Trophoblast cell (in vitro differentiated cells and primary cell): ENCODE data around the gene LAMB4.

ENCODE experiments used
- DNase-seq, 2 donors: peaks; one replicate each; pipeline ENCODE4 v3.0.0-alpha.2; 2016
- H2AFZ ChIP-seq: 2 replicates; pipeline ENCODE4 v1.6.1; 2013; ENCODE audit warnings: low read length, moderate library complexity, mild to moderate bottlenecking; ENCODE audit not compliant: insufficient read depth, poor library complexity
- H2AK5ac ChIP-seq: 2 replicates; pipeline ENCODE4 v1.6.1; 2013; ENCODE audit warnings: mild to moderate bottlenecking, low read length
- H2BK120ac ChIP-seq: 2 replicates; pipeline ENCODE4 v1.6.1; 2013; ENCODE audit warnings: low read length, mild to moderate bottlenecking, moderate library complexity; ENCODE audit not compliant: insufficient read depth, poor library complexity
- H2BK12ac ChIP-seq: 2 replicates; pipeline ENCODE4 v1.6.1; 2013; ENCODE audit warnings: mild to moderate bottlenecking, low read length, moderate library complexity
- H2BK5ac ChIP-seq: 2 replicates; pipeline ENCODE4 v1.6.1; 2013; ENCODE audit warnings: low read length, low read depth, moderate library complexity, mild to moderate bottlenecking; ENCODE audit not compliant: poor library complexity
- H3K14ac ChIP-seq: 2 replicates; pipeline ENCODE4 v1.6.1; 2013; ENCODE audit warnings: mild to moderate bottlenecking, low read length
- H3K18ac ChIP-seq: 2 replicates; pipeline ENCODE4 v1.6.1; 2013; ENCODE audit warnings: mild to moderate bottlenecking, low read length
- H3K23ac ChIP-seq: 2 replicates; pipeline ENCODE4 v1.6.1; 2013; ENCODE audit warnings: low read length
- H3K27ac ChIP-seq: 2 replicates; pipeline ENCODE4 v1.5.1; 2013; ENCODE audit warnings: low read depth, mild to moderate bottlenecking, inconsistent platforms, low read length, moderate library complexity
- H3K27me3 ChIP-seq: 2 replicates; pipeline ENCODE4 v1.6.1; 2013; ENCODE audit warnings: inconsistent platforms, mild to moderate bottlenecking, low read length, moderate library complexity; ENCODE audit not compliant: insufficient read depth
- H3K36me3 ChIP-seq, 2 experiments: 1 replicate in 1 of 2; 2 replicates in 1 of 2; pipeline ENCODE4 v1.6.1; 2013; ENCODE audit warnings: low read length in 2 of 2, mild to moderate bottlenecking in 2 of 2, moderate library complexity in 1 of 2; ENCODE audit not compliant: insufficient read depth in 2 of 2, control insufficient read depth in 1 of 2
- H3K4ac ChIP-seq: 2 replicates; pipeline ENCODE4 v1.6.1; 2013; ENCODE audit warnings: low read depth, mild to moderate bottlenecking, low read length, moderate library complexity
- H3K4me1 ChIP-seq, 2 experiments: 1 replicate in 1 of 2; 2 replicates in 1 of 2; pipeline ENCODE4 v1.6.1; 2013; ENCODE audit warnings: low read length in 2 of 2, mild to moderate bottlenecking in 2 of 2, moderate library complexity in 1 of 2; ENCODE audit not compliant: insufficient read depth in 2 of 2, control insufficient read depth in 1 of 2
- H3K4me2 ChIP-seq: 2 replicates; pipeline ENCODE4 v1.6.1; 2013; ENCODE audit warnings: inconsistent platforms, mild to moderate bottlenecking, low read length, moderate library complexity
- H3K4me3 ChIP-seq: 2 replicates; pipeline ENCODE4 v1.5.1; 2013; ENCODE audit warnings: mild to moderate bottlenecking, low read depth, low read length, inconsistent platforms
- H3K79me1 ChIP-seq: one replicate; pipeline ENCODE4 v1.6.1; 2013; ENCODE audit warnings: low read length
- H3K79me2 ChIP-seq: 2 replicates; pipeline ENCODE4 v1.6.1; 2013; ENCODE audit warnings: low read length, mild to moderate bottlenecking; ENCODE audit not compliant: control insufficient read depth, insufficient read depth, poor library complexity
- H3K9ac ChIP-seq: 2 replicates; pipeline ENCODE4 v1.6.1; 2013; ENCODE audit warnings: mild to moderate bottlenecking, low read length
- H3K9me3 ChIP-seq: 2 replicates; pipeline ENCODE4 v1.6.1; 2013; ENCODE audit warnings: low read depth, mild to moderate bottlenecking, control low read depth, inconsistent platforms, low read length; ENCODE audit not compliant: insufficient read depth
- H4K12ac ChIP-seq: 2 replicates; pipeline ENCODE4 v1.6.1; 2013; ENCODE audit warnings: low read depth, mild to moderate bottlenecking, low read length, moderate library complexity
- H4K8ac ChIP-seq: 2 replicates; pipeline ENCODE4 v1.6.1; 2013; ENCODE audit warnings: low read depth, mild to moderate bottlenecking, low read length, moderate library complexity
- H4K91ac ChIP-seq: one replicate; pipeline ENCODE4 v1.6.1; 2013; ENCODE audit warnings: low read depth, mild to moderate bottlenecking, low read length, moderate library complexity
- WGBS: extraction: QIAGEN DNeasy Blood & Tissue Kit; methylation state at CpG from one replicate; pipeline ENCODE4 v1.1.7; 2013; ENCODE audit warnings: missing lambda C conversion rate; ENCODE audit not compliant: insufficient read length, insufficient coverage; ENCODE audit errors: extremely low coverage; 5-methylcytosine and 5-hydroxymethylcytosine counted together

The LAMB4 gene

GRCh38 chr7:108053250-108053649, 76.9 kb downstream of the LAMB4 start:
- H2BK12ac ChIP-seq, result no peak overlapping the region
- no peak overlapping the region for H3K23ac ChIP-seq
- no peak overlapping the region for H4K8ac ChIP-seq
- H2BK5ac ChIP-seq, result no peak overlapping the region
- no peak overlapping the region for H3K27ac ChIP-seq
- no peak overlapping the region for H2BK120ac ChIP-seq
- H4K91ac ChIP-seq, result no peak overlapping the region
- H3K27me3 ChIP-seq, result no peaks in the 10 kb centered on the region
- H3K9ac ChIP-seq, result no peak overlapping the region
- no peak overlapping the region for H3K4ac ChIP-seq
- H2AK5ac ChIP-seq, result peak overlapping the region; percentile 29
- H3K36me3 ChIP-seq, result no peaks in the 10 kb centered on the region
- H3K4me2 ChIP-seq, result no peak overlapping the region
- H4K12ac ChIP-seq, result no peak overlapping the region
- H3K14ac ChIP-seq, result no peak overlapping the region
- no peak overlapping the region for H3K4me3 ChIP-seq
- peaks cover 2 to 3% of the 10 kb centered on the region in 2 experiments for H3K4me1 ChIP-seq
- no peak overlapping the region for H2AFZ ChIP-seq
- no peak for DNase-seq
- no peaks in the 10 kb centered on the region for H3K9me3 ChIP-seq
- no CpG with 5 or more reads among the region's 4 CpGs for WGBS
- no peak overlapping the region for H3K18ac ChIP-seq
- H3K79me2 ChIP-seq, result no peaks in the 10 kb centered on the region
- H3K79me1 ChIP-seq, result no peaks in the 10 kb centered on the region

- H3K14ac ChIP-seq, result no peak overlapping the region
- no peak overlapping the region for H2BK12ac ChIP-seq
- no peak overlapping the region for H4K91ac ChIP-seq
- H4K12ac ChIP-seq, result no peak overlapping the region
- no peak overlapping the region for H2BK5ac ChIP-seq
- no peak overlapping the region for H3K4me2 ChIP-seq
- no peaks in the 10 kb centered on the region for H3K79me1 ChIP-seq
- peaks cover 2 to 3% of the 10 kb centered on the region in 2 experiments for H3K4me1 ChIP-seq
- no peak overlapping the region for H3K18ac ChIP-seq
- no CpG with 5 or more reads among the region's 1 CpG for WGBS
- H3K27me3 ChIP-seq, result no peaks in the 10 kb centered on the region
- H3K79me2 ChIP-seq, result no peaks in the 10 kb centered on the region
- H3K4ac ChIP-seq, result no peak overlapping the region
- H3K9me3 ChIP-seq, result no peaks in the 10 kb centered on the region
- no peak overlapping the region for H2AFZ ChIP-seq
- H3K23ac ChIP-seq, result no peak overlapping the region
- no peak overlapping the region for H2BK120ac ChIP-seq
- no peaks in the 10 kb centered on the region for H3K36me3 ChIP-seq
- H4K8ac ChIP-seq, result no peak overlapping the region
- no peak overlapping the region for H3K27ac ChIP-seq
- no peak overlapping the region for H3K4me3 ChIP-seq
- H3K9ac ChIP-seq, result no peak overlapping the region
- no peak overlapping the region for H2AK5ac ChIP-seq
- DNase-seq, result no peak
Measured at GRCh38 chr7:108051454-108051853, 78.7 kb downstream of the LAMB4 start.

- no CpG with 5 or more reads among the region's 3 CpGs for WGBS
- no peaks in the 10 kb centered on the region for H3K9me3 ChIP-seq
- no peak overlapping the region for H3K14ac ChIP-seq
- H3K18ac ChIP-seq, result no peak overlapping the region
- H4K91ac ChIP-seq, result no peak overlapping the region
- no peaks in the 10 kb centered on the region for H3K4me1 ChIP-seq
- no peak overlapping the region for H2AFZ ChIP-seq
- H3K36me3 ChIP-seq, result no peaks in the 10 kb centered on the region
- H2BK12ac ChIP-seq, result no peak overlapping the region
- H3K9ac ChIP-seq, result no peak overlapping the region
- no peak overlapping the region for H3K4ac ChIP-seq
- no peak overlapping the region for H3K27ac ChIP-seq
- no peak overlapping the region for H3K4me3 ChIP-seq
- no peak overlapping the region for H2AK5ac ChIP-seq
- no peak overlapping the region for H4K8ac ChIP-seq
- H3K27me3 ChIP-seq, result no peaks in the 10 kb centered on the region
- H3K4me2 ChIP-seq, result no peak overlapping the region
- H2BK120ac ChIP-seq, result no peak overlapping the region
- H3K79me1 ChIP-seq, result no peaks in the 10 kb centered on the region
- no peaks in the 10 kb centered on the region for H3K79me2 ChIP-seq
- no peak for DNase-seq
- H3K23ac ChIP-seq, result no peak overlapping the region
- no peak overlapping the region for H4K12ac ChIP-seq
- H2BK5ac ChIP-seq, result no peak overlapping the region
Measured at GRCh38 chr7:108049962-108050361, 80.2 kb downstream of the LAMB4 start.

- H3K9ac ChIP-seq, result no peak overlapping the region
- no CpG with 5 or more reads among the region's 3 CpGs for WGBS
- no peak overlapping the region for H3K14ac ChIP-seq
- H2BK120ac ChIP-seq, result peak overlapping the region; percentile 33
- no peak overlapping the region for H2BK5ac ChIP-seq
- no peaks in the 10 kb centered on the region for H3K4me1 ChIP-seq
- no peak overlapping the region for H3K18ac ChIP-seq
- no peaks in the 10 kb centered on the region for H3K36me3 ChIP-seq
- DNase-seq, result no peak
- peak overlapping the region; percentile 58 for H2BK12ac ChIP-seq
- H3K27me3 ChIP-seq, result no peaks in the 10 kb centered on the region
- no peak overlapping the region for H2AK5ac ChIP-seq
- no peak overlapping the region for H4K12ac ChIP-seq
- H3K4me2 ChIP-seq, result no peak overlapping the region
- no peak overlapping the region for H4K91ac ChIP-seq
- no peaks in the 10 kb centered on the region for H3K79me2 ChIP-seq
- H3K4ac ChIP-seq, result no peak overlapping the region
- no peak overlapping the region for H2AFZ ChIP-seq
- no peak overlapping the region for H3K4me3 ChIP-seq
- no peak overlapping the region for H4K8ac ChIP-seq
- H3K9me3 ChIP-seq, result no peaks in the 10 kb centered on the region
- no peaks in the 10 kb centered on the region for H3K79me1 ChIP-seq
- no peak overlapping the region for H3K27ac ChIP-seq
- H3K23ac ChIP-seq, result no peak overlapping the region
Measured at GRCh38 chr7:108048422-108048821, 81.7 kb downstream of the LAMB4 start.
